Left kidney (tissue), 2 donors: ENCODE measurements around the gene GGPS1. TPM values are rescaled to one million over a fixed set of nuclear protein-coding genes. Genes with fewer than 3 reads are reported as not detected.
A peak's percentile ranks its signal among the peaks of the same experiment; 100 is the strongest.
"Not testable (repeated sequence)": the region's sequence is repeated elsewhere in the genome, so short reads cannot be mapped to it uniquely, and the experiment has no call there.

Experiments used
- DNase-seq: peaks from one replicate; pipeline ENCODE4 v3.0.0-alpha.2; 2013
- polyA plus RNA-seq: library from polyadenylated mRNA; unstranded; fragments of 120-200 nt; gene quantifications from one replicate; pipeline ENCODE4 v1.2.1, GENCODE V29; 2013; ENCODE audit not compliant: insufficient read length

Gene GGPS1
- polyA plus RNA-seq, 1 donor, result 64.1 TPM

DNA sequence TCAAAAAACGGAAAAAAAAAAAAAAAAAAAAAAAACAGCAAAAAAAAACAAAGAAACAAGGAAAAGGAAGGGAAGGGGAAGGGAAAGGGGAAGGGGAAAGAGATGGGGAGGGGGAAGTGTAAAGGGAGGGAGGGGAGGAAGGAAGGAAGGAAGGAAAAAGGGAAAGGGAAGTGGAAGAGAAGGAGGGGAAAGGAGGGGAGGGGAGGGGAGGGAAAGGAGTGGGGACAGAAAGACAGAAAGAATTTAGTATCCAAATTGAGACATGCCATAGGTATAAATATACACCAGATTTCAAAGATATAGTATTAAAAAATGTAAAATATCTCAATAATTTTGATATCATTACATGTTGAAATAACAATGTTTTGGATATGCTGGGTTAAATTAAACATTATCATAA is 26.2 kb upstream of the GGPS1 start:
- no peak for DNase-seq

DNA sequence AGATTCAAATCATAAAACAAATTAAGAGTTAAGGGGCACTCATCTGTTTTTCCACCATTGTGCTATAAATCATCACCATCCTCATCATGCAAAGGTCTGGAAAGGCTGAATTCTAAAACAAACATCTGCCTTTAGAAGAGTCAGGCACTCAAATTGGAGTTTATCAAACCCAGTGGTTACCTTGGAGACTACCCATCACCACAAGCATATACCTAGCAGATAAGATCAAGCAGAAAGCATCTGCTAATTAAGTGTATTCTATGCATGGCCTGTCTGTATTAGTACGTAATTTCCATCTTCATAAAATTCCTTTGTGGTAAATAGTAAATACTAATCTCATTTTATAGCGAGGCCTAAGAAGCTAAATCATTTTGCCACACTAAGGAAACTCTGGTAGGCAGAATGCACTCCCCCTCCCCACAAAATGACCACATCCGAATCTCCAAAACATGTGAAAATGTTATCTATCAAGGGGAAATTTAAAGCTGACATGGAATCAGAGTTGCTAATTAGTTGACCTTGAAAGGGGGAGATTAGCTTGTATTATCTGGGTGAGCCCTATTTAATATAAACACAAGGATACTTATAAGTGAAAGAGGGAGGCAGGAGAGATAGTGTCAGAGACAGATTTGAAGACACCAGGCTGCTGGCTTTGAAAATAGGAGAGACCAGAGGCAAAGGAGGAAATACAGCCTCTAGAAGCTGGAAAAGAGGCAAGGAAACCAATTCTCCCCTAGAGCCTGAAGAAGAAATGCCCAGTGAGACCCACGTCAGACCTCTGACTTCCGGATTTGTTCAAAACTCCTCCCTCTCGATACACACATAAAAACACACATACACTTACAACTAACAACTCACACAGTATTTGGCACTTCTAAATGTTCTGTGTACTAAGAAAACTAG is 23.6 kb upstream of the GGPS1 start:
- DNase-seq, result no peak

DNA sequence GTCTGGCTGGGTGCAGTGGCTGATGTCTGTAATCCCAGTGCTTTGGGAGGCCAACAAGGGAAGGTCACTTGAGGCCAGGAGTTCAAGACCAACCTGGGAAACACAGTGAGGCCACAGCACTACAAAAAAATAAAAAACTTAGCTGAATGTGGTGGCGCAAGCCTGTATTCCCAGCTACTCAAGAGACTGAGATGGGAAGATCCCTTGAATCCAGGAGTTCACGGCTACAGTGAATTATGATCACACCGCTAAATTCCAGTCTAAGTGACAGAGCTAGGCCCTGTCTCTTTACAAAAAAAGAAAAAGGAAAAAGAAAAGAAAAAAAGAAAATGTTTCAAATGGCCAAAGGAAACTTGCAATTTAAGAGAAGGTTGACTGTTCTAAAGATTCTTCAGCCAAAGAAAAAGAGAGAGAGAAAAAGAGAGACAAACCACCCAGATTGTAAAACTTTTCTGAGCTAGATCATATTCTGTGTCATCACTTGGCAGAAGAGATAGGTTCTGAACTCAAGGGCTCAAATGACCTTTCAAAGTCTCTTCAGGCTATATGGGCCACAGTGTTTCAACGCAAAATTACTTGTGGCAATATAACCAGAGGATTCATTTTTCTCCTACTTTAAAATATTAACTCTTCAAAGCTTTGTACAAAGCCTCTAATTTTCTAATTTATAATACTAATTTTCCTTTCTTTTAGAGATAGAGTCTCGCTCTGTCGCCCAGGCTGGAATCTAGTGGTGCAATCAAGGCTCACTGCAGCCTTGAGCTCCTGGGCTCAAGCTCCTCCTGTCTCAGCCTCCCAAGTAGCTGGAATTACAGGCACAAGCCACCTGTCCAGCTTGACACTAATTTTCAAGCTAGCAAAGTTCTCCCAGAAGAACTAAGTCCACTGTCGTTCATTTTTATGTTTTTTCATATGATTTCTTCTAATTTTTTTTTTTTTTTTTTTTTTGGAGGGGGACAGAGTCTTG is 20.9 kb upstream of the GGPS1 start:
- no peak for DNase-seq

DNA sequence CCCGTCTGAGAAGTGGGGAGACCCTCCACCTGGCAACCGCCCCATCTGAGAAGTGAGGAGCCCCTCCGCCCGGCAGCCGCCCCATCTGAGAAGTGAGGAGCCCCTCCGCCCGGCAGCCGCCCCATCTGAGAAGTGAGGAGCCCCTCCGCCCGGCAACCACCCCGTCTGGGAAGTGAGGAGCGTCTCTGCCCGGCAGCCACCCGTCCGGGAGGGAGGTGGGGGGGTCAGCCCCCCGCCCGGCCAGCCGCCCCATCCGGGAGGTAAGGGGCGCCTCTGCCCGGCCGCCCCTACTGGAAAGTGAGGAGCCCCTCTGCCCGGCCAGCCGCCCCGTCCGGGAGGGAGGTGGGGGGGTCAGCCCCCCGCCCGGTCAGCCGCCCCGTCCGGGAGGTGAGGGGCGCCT is 19.2 kb upstream of the GGPS1 start:
- DNase-seq, result not testable (repeated sequence)

DNA sequence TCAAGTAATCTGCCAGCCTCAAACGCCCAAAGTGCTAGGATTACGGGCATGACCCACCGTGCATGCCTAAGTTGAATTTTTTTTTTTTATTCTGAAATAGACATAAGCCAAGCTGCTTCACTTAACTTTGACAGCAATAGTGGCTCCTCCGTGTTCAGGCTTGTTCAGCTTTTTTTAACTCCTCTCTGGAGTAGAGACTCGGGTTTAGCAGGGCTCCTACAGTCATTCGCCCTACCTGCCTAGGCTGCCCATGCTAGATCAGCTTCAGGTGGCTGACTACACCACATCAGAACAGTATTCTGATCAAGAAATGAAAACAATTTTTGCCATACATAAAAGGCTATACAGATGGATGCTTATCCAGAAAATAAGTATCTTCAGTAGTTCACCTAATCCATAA is 15.1 kb upstream of the GGPS1 start:
- no peak for DNase-seq

DNA sequence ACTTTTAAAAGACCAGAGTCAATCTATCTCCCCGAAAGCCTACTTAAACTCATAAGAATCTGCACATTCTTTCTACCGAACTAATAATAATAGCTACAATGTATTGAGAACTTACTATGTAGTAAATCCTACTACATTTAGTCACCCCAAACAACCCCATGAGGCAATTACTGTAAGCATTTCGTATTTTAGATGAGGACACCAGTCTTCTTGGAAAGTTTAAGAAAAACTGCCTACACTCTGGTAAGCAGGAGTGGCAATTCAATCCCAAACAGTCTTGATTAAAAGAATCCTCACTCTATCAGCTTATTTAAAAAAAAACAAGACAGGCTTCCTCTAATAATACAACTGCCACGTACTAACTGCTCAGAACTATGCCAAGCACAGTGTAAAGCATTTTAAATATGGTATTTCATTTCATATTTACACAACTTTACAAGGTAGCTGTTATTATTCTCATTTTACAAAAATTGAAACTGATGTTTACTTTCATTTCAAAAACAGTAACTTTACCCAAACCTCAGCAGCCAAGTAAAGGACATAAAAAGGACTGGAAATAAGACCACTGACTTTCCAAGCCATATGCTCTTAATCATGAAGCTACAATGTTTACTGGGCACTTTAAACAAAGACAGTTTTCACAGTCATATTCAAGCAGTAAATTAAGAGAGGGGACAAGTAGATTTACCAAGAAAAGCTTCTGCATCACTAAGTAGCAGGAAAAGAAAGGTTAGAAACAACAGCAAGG is 14.3 kb upstream of the GGPS1 start:
- no peak for DNase-seq

DNA sequence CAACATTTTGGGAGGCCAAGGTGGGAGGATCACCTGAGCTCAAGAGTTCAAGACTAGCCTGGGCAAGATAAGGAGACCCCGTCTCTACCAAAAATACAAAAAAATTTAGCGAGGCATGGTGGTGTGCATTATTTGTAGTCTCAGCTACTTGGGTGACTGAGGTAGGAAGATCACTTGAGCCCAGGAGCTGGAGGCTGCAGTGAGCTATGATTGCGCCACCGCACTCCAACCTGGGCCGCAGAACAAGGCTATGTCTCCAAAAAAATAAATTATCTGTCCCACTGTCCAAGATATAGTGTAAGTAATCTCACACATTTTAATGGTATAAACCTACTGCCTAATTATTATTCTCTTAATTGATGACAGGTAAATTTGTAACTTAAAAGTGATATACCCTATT is 13.2 kb upstream of the GGPS1 start:
- DNase-seq, result no peak

DNA sequence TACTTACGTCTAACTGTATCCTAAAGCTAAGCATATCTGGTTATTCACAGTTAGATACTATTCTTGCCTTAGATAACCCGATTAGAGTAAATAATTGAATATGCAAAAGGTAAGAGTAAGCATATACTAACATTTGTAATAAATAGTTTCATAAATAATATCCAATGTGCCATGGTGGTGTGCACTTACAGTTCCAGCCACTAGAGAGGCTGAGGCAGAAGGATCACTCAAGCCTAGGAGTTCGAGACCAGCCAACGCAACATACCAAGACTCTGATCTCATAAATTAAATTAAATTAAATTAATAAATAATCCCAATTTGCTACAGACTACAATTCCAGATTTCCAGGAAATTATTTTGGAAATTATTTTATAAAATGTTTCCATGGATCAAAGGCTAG is 12.6 kb upstream of the GGPS1 start:
- DNase-seq, result no peak

DNA sequence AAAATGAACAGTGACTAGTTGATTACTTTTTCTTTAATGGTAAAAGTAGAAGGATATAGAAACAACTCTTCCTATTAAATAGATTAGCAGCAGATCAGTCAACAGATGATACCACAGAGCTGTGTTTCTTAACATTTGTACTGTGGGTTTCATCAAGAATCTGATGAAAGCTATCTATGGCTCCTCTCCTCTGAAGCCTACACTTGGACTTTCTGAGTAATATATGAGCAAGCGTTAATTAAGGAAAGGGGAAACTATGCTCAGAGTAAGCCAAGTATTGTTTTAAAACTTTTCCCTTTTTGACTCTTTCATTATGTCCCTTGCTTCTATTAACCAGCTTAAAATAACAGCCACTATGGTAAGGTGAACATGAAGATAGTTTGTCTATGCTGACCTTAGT is 11.2 kb upstream of the GGPS1 start:
- no peak for DNase-seq

DNA sequence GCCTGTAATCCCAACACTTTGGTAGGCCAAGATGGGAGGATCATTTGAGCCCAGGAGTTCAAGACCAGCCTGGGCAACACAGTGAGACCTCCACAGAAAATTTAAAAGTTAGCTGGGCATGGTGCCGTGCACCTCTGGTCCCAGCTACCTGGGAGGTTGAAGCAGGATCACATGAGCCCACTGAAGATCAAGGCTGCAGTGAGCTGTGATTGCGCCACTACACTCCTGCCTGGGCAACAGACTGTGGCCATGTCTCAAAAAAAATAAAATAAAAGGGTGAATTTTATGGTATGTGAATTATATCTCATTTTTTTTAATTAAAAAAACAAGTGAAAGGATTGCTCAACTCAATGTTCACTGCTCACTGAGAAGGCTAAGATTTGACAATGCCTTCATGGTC is 9.1 kb upstream of the GGPS1 start:
- DNase-seq, result no peak

DNA sequence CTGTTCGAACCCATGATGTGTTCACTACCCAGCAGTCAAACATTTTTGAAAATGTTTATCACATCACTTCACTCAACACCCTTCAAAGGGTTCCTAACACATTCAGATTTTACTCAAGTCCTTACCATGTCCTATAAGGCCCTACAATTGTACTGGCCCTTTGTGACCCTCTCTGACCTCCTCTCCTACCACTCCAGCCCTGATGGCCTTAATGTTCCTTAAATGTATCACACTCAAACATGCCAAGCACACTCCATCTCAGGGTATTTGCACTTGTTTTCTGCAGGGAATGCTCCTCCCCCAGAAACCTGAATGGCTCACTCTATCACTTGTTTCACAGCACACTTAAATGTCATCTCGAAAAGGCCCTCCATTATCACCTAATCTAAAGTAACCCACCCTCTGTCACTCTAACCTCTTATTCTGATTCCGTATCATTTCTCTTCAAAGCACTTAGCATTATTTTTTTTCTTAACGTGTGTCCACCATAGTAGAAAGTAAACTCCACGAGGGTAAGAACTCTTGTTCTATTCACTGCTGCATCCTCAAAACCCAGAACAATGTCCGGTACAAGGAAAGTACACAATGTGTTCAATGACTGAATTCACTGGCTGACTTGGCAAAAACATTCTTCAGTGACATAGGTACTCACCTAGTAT is 7.7 kb upstream of the GGPS1 start:
- no peak for DNase-seq

DNA sequence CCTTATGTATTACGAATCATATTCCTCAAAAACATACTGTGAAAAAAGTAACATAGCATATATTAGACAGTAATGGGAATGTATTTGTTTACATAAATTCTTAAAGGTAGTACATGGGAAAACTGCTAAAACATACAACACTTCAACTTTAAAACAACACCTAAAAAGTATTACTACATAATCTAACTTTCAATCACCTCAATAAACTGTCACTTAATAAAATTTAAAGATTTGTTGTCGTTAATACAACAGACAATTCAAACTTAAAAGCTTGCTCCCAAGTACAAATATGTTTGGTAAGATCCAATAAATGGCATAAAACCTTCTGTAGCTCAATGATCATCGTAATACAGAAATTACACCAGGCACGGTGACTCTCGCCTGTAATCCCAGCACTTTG is 4.1 kb upstream of the GGPS1 start:
- DNase-seq, result no peak

DNA sequence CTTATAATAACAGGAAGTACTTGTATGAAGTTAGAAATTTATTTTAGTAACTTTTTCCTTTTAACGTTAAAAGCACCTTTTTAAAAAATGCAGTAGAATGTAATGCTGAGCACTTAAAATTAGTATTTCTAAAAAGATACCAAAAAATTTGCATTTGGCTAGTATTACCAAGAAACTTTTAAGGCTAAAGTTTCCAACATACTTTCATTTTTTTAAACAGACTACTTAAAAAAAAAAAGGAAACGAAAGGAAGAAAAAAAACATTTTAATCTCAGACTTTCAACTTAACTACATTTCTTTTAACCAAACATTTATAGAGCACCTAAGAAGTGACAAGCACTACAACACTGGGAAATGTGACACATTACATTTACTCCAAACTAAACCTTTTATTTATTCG is 3.2 kb upstream of the GGPS1 start:
- no peak for DNase-seq

DNA sequence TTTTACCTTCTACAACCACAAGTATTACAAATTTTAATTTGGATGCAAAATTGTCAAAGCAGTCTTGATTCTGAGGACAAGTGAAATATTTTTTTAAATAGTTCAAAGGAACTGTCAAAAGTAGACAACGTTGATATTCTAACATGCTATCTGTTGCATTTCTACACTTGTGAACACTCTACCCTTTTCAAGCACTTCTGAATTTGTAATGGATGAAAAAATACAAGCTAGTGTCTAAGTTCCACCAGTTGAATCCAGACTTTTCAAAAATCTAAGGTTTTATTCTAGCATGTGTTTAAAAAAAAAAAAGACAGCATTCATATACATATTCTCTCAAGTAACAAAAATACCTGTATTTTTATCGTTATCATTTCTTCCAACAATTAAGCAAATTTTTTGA is 2.5 kb upstream of the GGPS1 start:
- no peak for DNase-seq

DNA sequence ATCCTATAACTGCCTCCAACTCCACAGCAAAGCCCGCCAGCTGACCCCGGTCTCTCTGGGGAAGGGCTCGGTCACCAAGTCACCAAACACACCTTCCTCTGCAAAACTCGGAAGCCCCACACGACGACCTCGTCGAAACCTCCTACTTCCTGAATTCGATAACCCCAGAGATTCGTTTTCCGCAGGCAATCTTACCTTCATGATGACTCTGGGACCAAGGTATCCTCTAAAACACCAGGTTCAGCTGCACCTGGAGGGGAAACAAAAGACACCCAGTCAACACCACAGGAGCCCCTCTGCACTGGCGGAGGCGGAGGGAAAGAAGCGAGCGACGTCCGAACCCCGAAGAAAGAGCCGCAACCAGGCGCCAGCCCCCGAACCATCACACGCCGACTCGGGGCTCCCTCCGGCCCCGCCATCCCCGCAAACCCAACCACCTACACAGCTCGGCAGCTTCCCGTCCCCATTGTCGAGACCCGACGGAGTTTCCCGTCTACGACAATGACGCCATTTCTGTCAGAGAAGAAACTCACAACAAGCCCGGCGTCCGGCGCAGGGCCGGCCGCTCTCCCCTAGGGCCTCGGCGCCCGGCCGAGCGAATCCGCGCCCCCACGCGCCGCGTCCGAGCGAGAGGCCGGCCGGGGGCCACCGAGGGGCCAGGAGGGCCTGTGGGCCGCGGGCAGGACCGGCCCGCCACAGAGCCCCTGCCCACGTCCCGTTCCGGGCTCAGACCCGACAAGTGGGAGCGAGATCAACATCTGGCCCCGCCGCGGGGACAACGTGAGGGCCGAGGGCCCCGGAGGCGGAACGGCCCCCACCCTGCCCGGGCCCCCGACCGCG is 1.4 kb upstream of the GGPS1 start:
- DNase-seq, result peak; percentile 35

DNA sequence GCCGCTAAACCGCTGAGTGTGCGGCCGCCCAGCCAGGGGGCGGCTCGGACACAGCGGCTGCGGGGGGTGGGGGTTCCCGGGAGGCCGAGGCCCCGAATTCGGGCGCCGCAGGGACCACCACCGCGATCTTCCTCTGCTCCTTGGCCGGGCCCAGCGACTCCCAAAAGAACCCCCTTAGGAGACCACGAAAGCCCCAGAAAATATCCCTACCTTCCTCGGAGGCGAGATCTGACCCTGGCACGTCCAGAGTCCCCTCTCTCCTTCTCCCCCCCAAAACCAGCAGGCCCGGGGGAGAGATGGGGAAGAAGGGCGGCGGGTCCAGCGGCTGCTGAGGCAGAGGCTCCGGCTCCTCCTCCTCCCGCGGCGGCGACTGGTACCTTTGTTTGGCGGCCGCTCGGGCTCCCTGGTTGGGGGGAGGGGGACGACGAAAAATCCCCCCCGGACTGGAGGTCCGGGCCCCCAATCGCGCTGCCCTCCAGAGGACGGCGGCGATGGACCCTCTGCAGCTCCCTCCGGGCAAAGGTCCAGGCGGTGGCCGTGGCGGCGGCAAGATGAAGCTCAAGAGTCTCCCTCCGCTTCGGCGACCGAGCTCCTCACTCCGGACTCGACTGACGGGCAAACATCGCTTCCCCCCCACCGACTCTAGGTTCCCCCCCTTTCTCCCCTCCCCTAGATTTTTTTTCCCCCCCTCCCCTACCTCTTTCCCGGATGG is 655 bp upstream of the GGPS1 start, which contains the start of gene ARID4B:
Gene ARID4B, minus strand, starts transcription at position 621 of the 712 bp plus-strand sequence. CDS start 1,260 bp downstream, outside the sequence.
- DNase-seq, result peak; percentile 14

DNA sequence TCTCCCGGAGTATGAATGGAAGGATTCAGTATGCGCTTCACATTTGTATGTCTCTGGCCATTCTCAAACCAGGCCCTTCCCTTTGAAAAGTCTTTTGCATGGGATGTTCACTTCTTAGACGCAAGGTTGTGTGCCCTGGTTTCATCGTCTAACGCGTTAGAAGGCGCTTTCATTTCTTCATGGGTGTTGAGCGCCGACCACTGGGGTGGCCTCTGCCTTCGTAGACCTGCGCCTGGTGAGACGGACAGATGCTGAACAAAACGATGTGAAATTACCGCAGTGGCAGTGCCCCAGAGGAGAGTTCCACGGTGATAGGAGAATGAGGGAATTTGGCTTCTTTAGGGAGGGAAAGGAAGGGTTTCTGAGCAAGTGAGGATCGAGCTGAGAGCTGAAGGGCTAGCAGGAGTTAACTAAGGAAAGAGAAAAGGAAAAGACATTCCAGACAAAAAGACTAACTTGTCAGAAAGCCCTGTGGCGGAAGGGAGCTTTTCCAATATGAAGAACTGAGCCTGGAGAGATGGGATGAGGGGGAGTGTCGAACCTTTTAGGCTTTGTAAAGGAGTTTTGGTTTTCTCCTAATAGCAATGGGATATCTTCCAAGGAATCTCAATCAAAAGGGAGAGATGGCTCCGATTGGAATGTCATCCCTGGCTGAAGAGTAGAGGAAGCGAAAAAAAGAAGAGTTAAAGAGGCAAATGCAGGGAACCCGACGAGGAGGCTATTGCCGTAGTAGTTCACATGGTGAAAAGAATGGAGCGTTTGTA is 951 bp downstream of the GGPS1 start:
- peak; percentile 51 for DNase-seq

DNA sequence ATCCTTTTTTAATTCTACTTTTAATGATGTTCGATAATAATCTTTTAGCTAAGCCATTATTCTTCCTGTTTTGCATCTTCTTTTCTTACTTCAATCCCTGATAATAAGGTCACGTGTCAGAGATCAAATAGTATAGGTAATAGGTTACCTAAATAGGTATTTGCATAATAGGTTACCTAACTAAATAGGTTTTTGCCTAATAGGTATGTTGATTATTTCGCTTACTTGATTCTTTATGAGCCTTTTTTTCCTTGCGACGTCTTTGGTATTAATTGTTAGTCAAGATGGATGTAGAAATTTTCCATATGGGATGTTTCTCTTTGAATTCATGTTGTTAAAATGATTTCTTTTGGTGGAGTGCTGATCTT is 2.5 kb downstream of the GGPS1 start:
- no peak for DNase-seq

DNA sequence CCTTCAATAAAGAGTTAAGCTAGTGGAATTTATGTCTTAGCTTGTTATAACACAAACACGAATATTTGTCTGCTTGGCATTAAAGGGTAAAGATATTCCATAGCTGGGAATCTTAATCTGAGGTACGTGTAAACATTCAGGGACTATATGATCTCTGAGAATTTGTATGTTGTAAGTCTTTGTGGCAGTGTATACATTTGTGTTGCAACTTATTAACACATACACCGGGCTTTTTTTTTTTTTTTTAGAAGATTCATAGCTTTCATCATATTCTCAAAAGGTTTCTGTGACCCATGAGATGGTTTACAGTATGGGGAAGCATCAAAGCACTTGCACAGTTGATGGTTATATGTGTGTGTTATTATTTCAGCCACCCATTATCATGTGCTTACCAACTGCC is 3.0 kb downstream of the GGPS1 start:
- DNase-seq, result no peak
